COLO829 (cell line): ENCODE measurements around the gene FMNL2.

Experiments used
- DNase-seq: peaks from one replicate; pipeline ENCODE4 v3.0.0; 2012; ENCODE audit warnings: low spot score

Gene FMNL2

DNA sequence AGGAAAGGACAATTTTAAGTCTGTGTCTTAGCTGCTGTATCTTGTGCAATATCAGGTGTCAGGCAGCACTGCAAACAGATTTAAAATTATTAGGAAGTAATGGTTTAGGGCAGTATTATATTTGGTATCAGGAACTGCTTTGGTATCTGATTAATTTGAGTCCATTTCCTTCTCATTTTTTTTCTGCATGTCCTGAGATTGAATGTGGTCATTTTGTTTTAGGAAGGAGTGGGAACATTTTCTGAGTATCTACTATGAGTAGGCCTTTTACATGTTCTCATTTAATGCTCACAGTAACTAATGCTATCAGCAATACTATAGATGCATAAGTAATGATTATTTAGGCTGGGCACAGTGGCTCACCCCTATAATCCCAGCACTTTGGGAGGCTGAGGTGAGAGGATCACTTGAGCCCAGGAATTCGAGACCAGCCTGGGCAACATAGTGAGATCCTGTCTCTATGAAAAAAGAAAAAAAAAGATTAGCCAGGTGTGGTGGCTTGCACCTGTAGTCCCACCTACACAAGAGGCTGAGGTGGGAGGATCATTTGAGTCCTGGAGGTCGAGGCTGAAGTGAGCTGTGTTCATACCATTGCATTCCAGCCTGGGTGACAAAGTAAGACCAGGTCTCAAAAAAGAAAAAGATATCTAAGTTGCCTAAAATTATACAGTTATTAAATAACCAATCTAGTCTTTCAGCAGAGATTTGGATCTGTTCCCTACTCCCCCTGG, 4.7 kb downstream of the FMNL2 start:
- no peak for DNase-seq

DNA sequence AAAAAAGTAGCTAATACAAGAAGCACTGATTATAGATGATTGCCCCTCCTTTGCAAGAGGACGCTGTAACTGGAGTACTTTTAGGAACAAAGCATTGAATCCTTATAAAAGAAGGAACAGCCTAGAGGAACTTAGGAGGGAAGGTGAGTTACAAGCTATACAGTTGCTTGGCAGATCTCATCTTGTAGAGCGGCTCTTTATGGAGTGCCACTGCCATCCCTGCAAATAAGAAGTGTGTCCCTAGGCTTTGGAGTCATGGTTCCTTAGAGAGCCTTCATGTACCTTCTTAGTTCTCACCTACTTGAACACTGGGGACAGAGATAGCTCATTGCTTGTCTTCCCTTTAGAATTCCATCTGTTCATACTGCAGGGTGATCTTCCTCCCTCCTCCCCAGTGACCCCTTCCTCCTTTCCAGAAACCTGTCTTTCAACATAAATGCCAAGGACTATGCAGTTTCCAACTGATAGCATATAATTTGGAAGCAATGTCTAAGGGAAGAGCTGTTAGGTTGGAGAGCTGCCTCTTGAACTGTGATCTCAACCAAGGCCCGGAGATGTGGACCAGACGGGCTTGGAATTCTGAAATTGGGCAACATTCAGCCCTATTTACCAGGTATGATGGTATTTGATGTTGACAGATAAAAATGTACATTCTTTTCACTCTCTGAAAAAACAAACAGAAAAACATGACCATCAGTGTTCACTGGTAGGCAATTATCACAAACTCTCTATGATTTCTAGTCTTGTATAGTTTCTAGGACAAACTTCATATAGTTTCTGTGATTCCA, 7.5 kb downstream of the FMNL2 start:
- DNase-seq, result no peak

DNA sequence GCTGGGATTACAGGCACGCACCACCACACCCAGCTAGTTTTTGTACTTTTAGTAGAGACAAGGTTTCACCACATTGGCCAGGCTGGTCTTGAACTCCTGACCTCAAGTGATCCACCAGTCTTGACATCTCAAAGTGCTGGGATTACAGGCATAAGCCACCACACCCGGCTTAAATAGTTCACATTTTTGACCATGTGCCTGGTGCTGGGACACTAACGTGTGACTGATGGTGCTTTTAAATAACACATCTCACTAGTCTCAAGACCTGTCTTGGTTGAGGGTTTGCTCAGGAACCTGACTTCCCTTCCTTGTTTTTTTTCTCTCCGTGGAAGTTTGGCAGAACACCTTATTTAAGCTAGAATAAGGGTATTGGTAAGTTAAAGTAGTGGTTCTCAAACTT, 8.5 kb downstream of the FMNL2 start:
- DNase-seq, result no peak

DNA sequence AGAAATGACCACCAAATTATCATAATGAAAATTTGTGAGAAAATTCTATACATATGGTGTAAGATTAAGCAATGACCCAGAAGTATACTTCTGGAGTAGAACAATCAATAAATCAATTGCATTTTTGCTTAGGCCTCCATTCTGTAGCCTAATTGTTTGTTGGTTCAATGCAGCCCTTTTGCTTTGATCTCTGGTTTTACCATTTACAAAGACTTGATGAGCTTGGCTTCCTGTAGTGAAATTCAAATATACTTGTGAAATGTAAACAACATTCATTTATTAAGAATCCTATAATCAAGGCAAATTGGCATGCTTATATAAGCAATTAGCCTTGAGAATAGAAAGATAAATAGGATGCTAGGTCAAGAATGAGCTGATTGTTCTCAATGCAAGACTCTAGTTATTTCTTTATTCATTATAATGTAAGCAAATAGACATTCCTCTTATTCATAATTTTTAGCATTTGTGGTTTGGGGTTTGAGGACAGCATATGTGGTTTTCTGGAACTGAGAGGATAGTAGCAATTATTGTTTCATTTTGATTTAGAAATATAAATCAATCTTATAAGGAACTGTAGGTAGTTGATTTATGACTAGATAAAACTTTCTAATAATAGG, 9.7 kb downstream of the FMNL2 start:
- DNase-seq, result peak; percentile 65

- DNase-seq, result no peak
Measured at GRCh38 chr2:152347076-152347475, 12.1 kb downstream of the FMNL2 start.

DNA sequence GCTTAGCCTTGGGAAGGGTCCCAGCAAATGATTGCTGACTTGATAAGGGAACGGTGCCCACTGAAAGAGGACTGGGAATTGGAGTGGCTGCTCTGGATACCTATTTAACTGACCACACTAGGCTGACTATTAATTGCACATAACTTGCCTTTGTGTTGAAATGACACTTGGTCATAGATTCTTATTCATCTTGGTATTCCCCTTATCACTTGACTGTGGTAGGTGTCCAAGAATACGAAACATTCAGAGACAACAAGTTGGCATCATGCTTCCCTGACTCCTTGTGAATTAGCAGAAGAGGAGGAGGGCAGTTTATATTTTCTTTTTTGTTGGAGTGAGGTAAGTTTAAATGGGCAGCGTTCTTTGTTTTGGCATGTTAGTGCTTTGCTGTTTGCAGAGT, 13.4 kb downstream of the FMNL2 start:
- DNase-seq, result no peak

GRCh38 chr2:152349416-152349815, 14.4 kb downstream of the FMNL2 start:
- peak; percentile 88 for DNase-seq

DNA sequence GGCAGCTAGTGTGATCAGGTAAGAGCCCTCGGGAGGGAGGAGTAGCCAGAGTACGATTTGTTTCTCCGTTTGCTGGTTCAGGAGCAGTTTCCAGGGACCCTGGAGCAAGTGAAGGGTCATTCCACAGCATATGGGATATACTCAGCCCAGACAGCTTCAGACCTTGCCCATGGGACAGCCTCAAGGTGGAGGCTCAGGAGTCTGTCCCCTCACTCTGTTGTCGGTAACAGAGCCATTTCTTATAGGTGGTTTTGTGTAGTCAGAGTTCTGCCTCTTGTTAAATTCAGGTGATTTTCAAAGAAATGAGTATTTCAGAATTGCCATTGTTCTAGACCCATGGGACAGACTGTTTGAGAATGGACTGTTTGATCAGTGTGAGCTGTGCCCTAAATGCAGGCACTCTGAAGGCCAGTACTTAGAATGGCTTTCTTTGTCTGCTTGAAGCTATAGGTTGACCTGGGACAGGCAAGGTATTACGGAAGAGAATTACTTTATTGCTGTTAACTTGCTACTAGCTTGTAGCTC, 15.2 kb downstream of the FMNL2 start:
- DNase-seq, result no peak

- DNase-seq, result peak; percentile 57
Measured at GRCh38 chr2:152352616-152353015, 17.6 kb downstream of the FMNL2 start.

DNA sequence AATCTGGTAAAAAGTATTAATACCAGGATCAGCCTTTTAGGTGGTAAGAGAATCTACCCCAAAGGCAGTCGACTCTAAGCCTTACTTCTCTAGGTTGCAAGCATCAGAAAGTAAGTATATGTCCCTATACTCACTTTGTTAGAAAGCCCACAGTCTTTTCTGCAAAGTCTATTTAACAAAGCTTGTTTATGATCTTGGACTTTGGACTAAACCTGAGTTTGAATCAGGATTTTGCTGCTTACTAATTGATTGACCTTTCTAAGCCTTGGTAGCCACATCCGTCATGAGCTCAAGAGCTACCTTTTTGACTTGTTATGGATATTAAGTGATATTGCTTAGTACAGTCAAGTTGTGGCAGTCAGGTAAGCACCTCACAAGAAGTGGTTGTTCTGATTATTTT, 18.4 kb downstream of the FMNL2 start:
- DNase-seq, result no peak

GRCh38 chr2:152354069-152354755, 19.2 kb downstream of the FMNL2 start:
- DNase-seq, result no peak

- DNase-seq, result no peak
Measured at GRCh38 chr2:152354909-152355308, 19.9 kb downstream of the FMNL2 start.

DNA sequence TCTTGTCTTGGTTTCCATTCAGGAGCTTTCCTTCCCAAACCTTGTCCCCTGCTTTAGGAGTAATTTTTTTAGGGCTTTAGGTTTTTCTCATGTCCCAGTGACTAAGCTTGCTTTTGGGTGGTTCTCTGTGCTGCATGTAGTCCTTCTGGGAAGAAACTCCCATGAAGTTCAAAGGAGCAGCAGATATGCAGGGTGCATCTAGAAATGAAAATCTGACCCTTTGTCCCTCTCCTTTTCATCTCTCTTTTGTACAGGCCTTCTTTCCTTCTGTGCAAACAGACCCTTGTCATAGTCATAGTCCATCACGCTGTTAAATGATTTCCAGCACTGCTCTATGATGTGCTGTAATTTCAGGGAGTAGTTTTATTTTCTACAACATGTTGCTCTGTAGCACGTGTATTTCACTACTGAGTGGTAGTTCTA, 20.4 kb downstream of the FMNL2 start:
- DNase-seq, result no peak

- no peak for DNase-seq
Measured at GRCh38 chr2:152359573-152360363, 24.8 kb downstream of the FMNL2 start.

DNA sequence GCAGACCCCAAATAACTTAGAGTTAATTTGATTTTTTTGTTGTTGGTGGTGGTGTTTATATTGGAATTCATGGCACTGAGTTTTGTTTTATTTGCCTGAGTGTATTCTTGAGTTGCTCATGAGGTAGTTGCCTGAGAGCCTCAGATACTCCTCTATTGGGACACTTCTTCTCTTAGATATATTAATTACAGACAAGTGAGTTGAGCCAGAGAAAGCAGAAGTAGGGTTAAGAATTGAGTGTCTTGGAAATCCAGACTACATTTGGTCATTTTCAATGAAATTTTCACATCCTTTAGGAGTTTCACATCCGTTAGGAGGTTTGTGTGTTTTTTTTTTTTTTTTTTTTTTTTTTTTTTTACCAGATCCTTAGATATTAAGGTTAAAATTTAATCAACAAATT, 29.0 kb downstream of the FMNL2 start:
- no peak for DNase-seq

DNA sequence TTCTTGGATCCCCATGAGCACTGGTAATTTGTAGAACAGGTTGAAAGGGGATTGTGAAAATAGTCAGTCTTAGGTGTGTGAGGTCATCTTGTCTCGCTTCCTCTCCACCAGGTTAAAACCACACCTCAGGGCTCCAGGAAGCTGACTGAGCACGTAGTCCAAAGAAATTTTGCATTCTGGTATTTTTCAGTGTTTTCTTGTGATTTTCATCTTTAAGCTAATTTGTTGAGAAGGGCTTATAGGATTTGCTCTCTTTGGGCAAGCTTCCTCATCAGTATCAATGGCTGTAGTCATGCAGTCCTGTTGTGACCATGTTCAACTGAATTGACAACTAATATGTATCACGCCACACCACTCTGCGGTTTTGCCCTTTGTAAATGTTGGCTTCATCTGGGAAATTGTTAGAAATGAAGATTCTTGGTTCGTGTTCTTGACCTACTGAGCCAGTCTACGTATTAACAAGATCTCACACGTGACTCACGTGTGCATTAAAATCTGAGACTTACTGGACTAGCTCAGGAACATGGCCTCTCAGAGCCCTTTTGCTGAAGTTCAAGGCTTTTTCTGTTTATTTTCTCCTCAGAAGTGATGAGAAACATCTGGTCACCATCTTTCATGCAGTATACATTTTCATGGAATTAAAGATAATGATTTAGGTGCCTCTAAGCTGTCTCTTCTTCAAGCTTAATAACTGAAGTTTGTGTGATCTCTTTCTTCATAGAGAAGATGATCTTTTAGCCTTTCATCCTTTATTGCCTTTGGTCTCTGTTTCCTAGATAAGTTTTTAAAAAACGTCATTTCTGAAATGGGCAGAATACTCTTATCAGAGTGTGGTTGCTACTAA, 32.8 kb downstream of the FMNL2 start:
- DNase-seq, result no peak

GRCh38 chr2:152369176-152369860, 34.3 kb downstream of the FMNL2 start:
- DNase-seq, result no peak

- DNase-seq, result no peak
Measured at GRCh38 chr2:152370783-152371182, 35.8 kb downstream of the FMNL2 start.

DNA sequence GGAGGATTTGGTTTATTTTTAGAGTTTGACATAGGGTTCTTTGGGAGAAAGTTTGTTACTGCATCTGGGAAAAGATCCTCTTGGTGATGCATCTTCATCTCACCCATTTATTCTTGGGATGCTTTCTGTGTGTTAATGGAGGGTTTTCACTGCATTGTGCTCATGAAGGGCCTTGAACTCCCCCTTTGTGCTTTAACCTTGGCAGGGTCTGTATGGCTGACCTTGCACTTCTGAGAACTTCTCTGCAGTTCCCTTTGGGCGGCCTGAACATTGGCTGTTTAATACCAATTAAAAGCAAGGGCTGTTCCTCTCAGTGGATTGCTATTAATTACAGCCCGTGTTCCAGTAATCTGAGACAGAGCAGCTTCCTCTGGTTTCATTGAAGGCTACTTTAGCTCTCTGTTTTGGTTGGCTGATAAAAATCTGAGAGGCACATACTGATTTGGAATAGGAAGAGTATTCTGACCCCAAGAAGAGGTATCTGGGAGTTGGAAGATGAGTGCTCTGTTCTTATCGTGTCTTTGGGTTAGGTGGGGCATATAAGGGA, 37.5 kb downstream of the FMNL2 start:
- DNase-seq, result no peak

GRCh38 chr2:152375174-152375573, 40.2 kb downstream of the FMNL2 start:
- DNase-seq, result no peak
